ENCODE data around the gene ACAD8. TPM values are rescaled to one million over a fixed set of nuclear protein-coding genes. Genes with fewer than 3 reads are reported as not detected.

ACAD8 gene
- total and polyA plus RNA-seq, 2 of the 8 experiments (the other 6 are each of a cell fraction or from before 2014, with no cell fraction given) = 45.8 to 52.7 TPM

GRCh38 chr11:134231958-134232659 lies 21.3 kb upstream of the ACAD8 start (continued):
- TF ChIP-seq, protein P1, sequence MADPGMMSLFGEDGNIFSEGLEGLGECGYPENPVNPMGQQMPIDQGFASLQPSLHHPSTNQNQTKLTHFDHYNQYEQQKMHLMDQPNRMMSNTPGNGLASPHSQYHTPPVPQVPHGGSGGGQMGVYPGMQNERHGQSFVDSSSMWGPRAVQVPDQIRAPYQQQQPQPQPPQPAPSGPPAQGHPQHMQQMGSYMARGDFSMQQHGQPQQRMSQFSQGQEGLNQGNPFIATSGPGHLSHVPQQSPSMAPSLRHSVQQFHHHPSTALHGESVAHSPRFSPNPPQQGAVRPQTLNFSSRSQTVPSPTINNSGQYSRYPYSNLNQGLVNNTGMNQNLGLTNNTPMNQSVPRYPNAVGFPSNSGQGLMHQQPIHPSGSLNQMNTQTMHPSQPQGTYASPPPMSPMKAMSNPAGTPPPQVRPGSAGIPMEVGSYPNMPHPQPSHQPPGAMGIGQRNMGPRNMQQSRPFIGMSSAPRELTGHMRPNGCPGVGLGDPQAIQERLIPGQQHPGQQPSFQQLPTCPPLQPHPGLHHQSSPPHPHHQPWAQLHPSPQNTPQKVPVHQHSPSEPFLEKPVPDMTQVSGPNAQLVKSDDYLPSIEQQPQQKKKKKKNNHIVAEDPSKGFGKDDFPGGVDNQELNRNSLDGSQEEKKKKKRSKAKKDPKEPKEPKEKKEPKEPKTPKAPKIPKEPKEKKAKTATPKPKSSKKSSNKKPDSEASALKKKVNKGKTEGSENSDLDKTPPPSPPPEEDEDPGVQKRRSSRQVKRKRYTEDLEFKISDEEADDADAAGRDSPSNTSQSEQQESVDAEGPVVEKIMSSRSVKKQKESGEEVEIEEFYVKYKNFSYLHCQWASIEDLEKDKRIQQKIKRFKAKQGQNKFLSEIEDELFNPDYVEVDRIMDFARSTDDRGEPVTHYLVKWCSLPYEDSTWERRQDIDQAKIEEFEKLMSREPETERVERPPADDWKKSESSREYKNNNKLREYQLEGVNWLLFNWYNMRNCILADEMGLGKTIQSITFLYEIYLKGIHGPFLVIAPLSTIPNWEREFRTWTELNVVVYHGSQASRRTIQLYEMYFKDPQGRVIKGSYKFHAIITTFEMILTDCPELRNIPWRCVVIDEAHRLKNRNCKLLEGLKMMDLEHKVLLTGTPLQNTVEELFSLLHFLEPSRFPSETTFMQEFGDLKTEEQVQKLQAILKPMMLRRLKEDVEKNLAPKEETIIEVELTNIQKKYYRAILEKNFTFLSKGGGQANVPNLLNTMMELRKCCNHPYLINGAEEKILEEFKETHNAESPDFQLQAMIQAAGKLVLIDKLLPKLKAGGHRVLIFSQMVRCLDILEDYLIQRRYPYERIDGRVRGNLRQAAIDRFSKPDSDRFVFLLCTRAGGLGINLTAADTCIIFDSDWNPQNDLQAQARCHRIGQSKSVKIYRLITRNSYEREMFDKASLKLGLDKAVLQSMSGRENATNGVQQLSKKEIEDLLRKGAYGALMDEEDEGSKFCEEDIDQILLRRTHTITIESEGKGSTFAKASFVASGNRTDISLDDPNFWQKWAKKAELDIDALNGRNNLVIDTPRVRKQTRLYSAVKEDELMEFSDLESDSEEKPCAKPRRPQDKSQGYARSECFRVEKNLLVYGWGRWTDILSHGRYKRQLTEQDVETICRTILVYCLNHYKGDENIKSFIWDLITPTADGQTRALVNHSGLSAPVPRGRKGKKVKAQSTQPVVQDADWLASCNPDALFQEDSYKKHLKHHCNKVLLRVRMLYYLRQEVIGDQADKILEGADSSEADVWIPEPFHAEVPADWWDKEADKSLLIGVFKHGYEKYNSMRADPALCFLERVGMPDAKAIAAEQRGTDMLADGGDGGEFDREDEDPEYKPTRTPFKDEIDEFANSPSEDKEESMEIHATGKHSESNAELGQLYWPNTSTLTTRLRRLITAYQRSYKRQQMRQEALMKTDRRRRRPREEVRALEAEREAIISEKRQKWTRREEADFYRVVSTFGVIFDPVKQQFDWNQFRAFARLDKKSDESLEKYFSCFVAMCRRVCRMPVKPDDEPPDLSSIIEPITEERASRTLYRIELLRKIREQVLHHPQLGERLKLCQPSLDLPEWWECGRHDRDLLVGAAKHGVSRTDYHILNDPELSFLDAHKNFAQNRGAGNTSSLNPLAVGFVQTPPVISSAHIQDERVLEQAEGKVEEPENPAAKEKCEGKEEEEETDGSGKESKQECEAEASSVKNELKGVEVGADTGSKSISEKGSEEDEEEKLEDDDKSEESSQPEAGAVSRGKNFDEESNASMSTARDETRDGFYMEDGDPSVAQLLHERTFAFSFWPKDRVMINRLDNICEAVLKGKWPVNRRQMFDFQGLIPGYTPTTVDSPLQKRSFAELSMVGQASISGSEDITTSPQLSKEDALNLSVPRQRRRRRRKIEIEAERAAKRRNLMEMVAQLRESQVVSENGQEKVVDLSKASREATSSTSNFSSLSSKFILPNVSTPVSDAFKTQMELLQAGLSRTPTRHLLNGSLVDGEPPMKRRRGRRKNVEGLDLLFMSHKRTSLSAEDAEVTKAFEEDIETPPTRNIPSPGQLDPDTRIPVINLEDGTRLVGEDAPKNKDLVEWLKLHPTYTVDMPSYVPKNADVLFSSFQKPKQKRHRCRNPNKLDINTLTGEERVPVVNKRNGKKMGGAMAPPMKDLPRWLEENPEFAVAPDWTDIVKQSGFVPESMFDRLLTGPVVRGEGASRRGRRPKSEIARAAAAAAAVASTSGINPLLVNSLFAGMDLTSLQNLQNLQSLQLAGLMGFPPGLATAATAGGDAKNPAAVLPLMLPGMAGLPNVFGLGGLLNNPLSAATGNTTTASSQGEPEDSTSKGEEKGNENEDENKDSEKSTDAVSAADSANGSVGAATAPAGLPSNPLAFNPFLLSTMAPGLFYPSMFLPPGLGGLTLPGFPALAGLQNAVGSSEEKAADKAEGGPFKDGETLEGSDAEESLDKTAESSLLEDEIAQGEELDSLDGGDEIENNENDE (IDR thresholded peaks at IDR 0.05; ENCODE audit: insufficient replicate concordance, low read length) = no peak
- TF ChIP-seq CBX5 (IDR thresholded peaks at IDR 0.05; ENCODE audit: low read depth, low read length) (no peak), NRF1 (IDR thresholded peaks at IDR 0.05; ENCODE audit: low read depth, low read length) (no peak), RNF2 (IDR thresholded peaks at IDR 0.05; ENCODE audit: borderline replicate concordance, low read depth, low read length, missing control alignments, poor library complexity, severe bottlenecking) (no peak), SRF (IDR thresholded peaks at IDR 0.05; ENCODE audit: low read depth, low read length) (no peak), SP2 (IDR thresholded peaks at IDR 0.05; ENCODE audit: low read length) (no peak), FOSL1 (IDR thresholded peaks at IDR 0.05; ENCODE audit: insufficient read depth, low read depth, low read length) (no peak)
- TF ChIP-seq, protein P2, sequence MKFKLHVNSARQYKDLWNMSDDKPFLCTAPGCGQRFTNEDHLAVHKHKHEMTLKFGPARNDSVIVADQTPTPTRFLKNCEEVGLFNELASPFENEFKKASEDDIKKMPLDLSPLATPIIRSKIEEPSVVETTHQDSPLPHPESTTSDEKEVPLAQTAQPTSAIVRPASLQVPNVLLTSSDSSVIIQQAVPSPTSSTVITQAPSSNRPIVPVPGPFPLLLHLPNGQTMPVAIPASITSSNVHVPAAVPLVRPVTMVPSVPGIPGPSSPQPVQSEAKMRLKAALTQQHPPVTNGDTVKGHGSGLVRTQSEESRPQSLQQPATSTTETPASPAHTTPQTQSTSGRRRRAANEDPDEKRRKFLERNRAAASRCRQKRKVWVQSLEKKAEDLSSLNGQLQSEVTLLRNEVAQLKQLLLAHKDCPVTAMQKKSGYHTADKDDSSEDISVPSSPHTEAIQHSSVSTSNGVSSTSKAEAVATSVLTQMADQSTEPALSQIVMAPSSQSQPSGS (IDR thresholded peaks at IDR 0.05; ENCODE audit: low read length) = no peak

Data from H1 (cell line).